Measurements from ENCODE around the gene TENM4.
A peak's percentile ranks its signal among the peaks of the same experiment; 100 is the strongest.

Gene TENM4

DNA sequence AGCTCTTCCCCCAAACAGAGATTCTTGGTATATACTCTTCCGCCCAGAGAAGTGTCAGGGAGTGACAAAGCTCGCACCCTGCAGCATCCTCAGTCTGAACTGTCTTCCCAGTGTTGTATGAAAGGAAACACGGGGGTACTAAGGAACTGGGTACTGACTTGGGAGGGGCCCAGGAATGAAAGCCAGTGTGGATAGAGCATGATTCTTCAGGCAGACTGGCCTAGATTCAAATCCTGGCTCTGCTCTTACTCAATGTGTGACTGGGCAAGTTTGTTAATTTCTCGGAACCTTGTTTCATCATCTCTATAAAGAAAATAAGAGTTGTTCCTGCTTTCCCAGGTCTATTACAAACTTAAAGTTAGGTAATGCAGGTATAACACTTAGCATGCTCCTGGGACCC, 600.2 kb downstream of the TENM4 start:
- no peak for DNase-seq
- TF ChIP-seq, protein P1, sequence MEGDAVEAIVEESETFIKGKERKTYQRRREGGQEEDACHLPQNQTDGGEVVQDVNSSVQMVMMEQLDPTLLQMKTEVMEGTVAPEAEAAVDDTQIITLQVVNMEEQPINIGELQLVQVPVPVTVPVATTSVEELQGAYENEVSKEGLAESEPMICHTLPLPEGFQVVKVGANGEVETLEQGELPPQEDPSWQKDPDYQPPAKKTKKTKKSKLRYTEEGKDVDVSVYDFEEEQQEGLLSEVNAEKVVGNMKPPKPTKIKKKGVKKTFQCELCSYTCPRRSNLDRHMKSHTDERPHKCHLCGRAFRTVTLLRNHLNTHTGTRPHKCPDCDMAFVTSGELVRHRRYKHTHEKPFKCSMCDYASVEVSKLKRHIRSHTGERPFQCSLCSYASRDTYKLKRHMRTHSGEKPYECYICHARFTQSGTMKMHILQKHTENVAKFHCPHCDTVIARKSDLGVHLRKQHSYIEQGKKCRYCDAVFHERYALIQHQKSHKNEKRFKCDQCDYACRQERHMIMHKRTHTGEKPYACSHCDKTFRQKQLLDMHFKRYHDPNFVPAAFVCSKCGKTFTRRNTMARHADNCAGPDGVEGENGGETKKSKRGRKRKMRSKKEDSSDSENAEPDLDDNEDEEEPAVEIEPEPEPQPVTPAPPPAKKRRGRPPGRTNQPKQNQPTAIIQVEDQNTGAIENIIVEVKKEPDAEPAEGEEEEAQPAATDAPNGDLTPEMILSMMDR (IDR thresholded peaks at IDR 0.05), result no peak
- H3K36me3 Mint-ChIP-seq (ENCODE audit: low read depth), result peaks cover 40% of the 10 kb centered on the region
- peaks cover 43% of the 10 kb centered on the region for H3K4me1 Mint-ChIP-seq
- H3K27me3 Mint-ChIP-seq (ENCODE audit: low read depth, poor library complexity), result no peaks in the 10 kb centered on the region
- no peaks in the 10 kb centered on the region for H3K9me3 Mint-ChIP-seq
- peak overlapping the region; percentile 97 for H3K27ac Mint-ChIP-seq
- H3K4me3 Mint-ChIP-seq, result no peak overlapping the region

DNA sequence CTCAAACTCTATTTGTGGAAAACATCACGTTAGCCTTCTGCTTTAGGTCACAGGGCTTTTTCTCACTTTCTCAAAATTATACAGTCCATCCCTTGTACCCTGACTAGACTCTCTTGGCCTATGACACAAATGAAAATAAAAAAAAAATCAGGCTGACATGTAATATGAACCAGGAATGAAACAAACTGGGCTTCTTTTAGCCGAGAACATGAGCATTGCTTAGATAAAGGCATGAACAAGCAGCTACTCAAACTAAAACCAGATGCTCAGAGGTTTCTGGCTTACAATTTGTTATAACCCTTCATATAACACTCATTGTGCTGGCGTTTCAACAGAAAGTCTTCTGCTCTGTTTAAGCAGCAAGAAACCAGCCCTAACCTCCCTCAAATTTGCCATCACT, 600.6 kb downstream of the TENM4 start:
- no peaks in the 10 kb centered on the region for H3K9me3 Mint-ChIP-seq
- DNase-seq, result no peak
- peaks cover 39% of the 10 kb centered on the region for H3K36me3 Mint-ChIP-seq (ENCODE audit: low read depth)
- no peak overlapping the region for H3K4me3 Mint-ChIP-seq
- H3K4me1 Mint-ChIP-seq, result peaks cover 47% of the 10 kb centered on the region
- H3K27ac Mint-ChIP-seq, result peak overlapping the region; percentile 97
- TF ChIP-seq, protein P1 (IDR thresholded peaks at IDR 0.05), result no peak
- no peaks in the 10 kb centered on the region for H3K27me3 Mint-ChIP-seq (ENCODE audit: low read depth, poor library complexity)

DNA sequence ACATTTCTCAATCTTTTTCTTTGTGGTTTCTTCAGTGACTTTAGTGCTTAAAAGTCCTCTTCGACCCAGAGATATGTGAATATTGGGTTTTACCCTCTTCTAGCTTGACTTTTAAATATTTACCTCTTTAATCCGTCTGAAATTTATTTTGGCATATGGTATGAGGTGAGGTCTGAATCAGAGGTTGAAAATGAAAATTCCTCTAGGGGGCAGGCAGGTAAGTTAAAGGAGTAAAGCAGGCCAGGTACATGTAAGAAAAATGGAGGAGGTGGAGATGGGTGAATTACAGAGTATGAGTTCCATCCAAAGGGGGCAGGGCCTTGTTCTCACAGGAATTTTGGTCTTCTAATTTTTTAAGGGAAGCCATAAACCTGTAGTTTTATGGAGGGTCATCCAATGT, 602.4 kb downstream of the TENM4 start:
- H3K27me3 Mint-ChIP-seq (ENCODE audit: low read depth, poor library complexity), result no peaks in the 10 kb centered on the region
- H3K27ac Mint-ChIP-seq, result peak overlapping the region; percentile 64
- H3K4me3 Mint-ChIP-seq, result no peak overlapping the region
- H3K36me3 Mint-ChIP-seq (ENCODE audit: low read depth), result peaks cover 40% of the 10 kb centered on the region
- peaks cover 65% of the 10 kb centered on the region for H3K4me1 Mint-ChIP-seq
- H3K9me3 Mint-ChIP-seq, result no peaks in the 10 kb centered on the region
- TF ChIP-seq, protein P1 (IDR thresholded peaks at IDR 0.05), result no peak
- no peak for DNase-seq

DNA sequence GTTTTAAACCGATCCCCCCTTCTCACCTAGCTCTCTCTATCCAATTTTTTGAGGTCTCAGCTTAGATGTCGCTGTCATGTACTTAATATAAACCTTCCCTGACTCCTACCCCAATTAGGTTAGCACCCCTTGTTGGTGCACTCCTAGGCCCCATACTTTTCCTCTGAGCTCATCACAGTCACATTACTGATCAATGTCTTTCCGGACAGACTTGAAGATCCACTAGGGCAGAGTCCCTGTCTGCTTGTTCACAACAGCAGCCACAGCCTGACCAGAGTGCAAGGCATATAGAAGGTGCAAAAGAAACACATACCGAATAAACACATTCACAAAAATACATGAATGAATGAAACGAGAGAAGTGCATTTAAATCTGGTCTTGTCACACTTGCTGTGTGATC, 605.2 kb downstream of the TENM4 start:
- TF ChIP-seq, protein P1 (IDR thresholded peaks at IDR 0.05), result no peak
- peaks cover 73% of the 10 kb centered on the region for H3K4me1 Mint-ChIP-seq
- peak overlapping the region; percentile 90 for H3K27ac Mint-ChIP-seq
- no peaks in the 10 kb centered on the region for H3K27me3 Mint-ChIP-seq (ENCODE audit: low read depth, poor library complexity)
- no peak overlapping the region for H3K4me3 Mint-ChIP-seq
- peaks cover 52% of the 10 kb centered on the region for H3K36me3 Mint-ChIP-seq (ENCODE audit: low read depth)
- H3K9me3 Mint-ChIP-seq, result no peaks in the 10 kb centered on the region
- no peak for DNase-seq

DNA sequence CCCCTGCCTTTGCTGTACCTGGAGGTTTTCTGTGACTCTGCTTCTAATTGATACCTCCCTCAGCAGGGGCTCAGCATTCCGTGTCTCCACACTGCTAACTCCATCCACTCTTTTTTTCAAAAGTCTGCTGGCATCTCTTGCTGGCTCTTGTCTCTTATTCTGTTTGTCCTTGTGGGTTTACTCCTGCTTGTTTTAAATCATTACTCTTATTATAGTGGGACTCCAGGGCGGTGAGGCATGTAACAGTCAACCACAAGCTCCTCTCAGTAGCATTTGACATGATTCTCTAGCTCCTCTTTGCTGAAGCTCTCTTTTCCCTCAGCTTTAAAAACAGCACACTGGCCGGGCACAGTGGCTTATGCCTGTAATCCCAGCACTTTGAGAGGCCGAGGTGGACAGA, 605.9 kb downstream of the TENM4 start:
- H3K36me3 Mint-ChIP-seq (ENCODE audit: low read depth), result peaks cover 54% of the 10 kb centered on the region
- H3K4me3 Mint-ChIP-seq, result no peak overlapping the region
- H3K27me3 Mint-ChIP-seq (ENCODE audit: low read depth, poor library complexity), result no peaks in the 10 kb centered on the region
- no peaks in the 10 kb centered on the region for H3K9me3 Mint-ChIP-seq
- TF ChIP-seq, protein P1 (IDR thresholded peaks at IDR 0.05), result no peak
- H3K4me1 Mint-ChIP-seq, result peaks cover 73% of the 10 kb centered on the region
- H3K27ac Mint-ChIP-seq, result peak overlapping the region; percentile 58
- DNase-seq, result no peak

DNA sequence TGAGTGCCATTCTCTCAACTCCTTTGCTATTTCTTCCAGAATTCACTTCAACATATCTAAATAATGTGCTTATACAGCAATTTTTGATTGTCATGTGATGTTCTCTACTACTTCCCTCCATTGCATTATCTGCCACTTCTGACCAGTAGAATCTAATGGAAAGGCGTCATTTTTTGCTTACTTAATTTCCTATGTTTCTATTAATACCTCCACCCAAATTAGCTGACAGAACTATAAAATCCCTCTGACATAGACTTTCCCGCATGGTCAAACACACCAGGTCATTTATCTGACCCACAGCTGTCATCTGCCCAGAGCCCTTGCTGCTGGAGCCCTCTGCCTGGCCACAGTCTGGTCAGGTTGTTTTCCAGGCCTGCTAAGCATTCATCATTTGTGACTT, 607.6 kb downstream of the TENM4 start:
- peaks cover 72% of the 10 kb centered on the region for H3K4me1 Mint-ChIP-seq
- H3K4me3 Mint-ChIP-seq, result no peak overlapping the region
- H3K36me3 Mint-ChIP-seq (ENCODE audit: low read depth), result peaks cover 61% of the 10 kb centered on the region
- no peaks in the 10 kb centered on the region for H3K27me3 Mint-ChIP-seq (ENCODE audit: low read depth, poor library complexity)
- peak overlapping the region; percentile 70 for H3K27ac Mint-ChIP-seq
- TF ChIP-seq, protein P1 (IDR thresholded peaks at IDR 0.05), result no peak
- peak; percentile 21 for DNase-seq
- no peaks in the 10 kb centered on the region for H3K9me3 Mint-ChIP-seq

All from nephron progenitor cell (in vitro differentiated cells).